HG03457 (cell line): ENCODE data around the gene ZNF77.
"Not testable (repeated sequence)": the region's sequence is repeated elsewhere in the genome, so short reads cannot be mapped to it uniquely, and the experiment has no call there.

ENCODE experiments used
- ATAC-seq: cut with Tn5 transposase; IDR thresholded peaks from one replicate; pipeline ENCODE4 v1.9.1; 2021; ENCODE audit warnings: moderate number of reproducible peaks; ENCODE audit not compliant: unreplicated experiment

Gene ZNF77

DNA sequence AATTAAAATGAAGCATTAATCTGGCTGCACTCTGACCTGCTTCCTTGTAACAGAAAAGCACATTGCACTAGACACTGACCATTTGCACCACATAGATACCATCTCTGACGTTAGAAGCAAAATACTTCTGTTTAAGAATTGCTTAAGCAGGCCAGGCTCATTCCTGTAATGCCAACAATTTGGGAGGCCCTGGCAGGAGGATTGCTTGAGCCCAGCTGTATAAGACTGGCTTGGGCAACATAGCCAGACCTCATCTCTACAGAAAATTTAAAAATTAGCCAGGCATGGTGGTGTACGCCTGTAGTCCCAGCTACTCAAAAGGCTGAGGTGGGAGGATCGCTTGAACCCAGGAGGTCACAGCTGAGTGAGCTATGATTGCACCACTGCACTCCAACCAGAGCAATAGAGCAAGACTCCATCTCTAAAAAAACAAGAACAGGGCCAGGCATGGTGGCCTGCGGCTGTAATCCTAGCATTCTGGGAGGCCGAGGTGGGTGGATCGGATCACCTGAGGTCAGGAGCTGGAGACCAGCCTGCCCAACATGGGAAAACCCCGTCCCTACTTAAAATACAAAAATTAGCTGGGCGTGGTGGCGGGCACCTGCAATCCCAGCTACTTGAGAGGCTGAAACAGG lies 25.5 kb upstream of the ZNF77 start:
- ATAC-seq = no peak

- no peak for ATAC-seq
Observed at GRCh38 chr19:2969104-2969504, 24.3 kb upstream of the ZNF77 start.

- ATAC-seq = no peak
Observed at GRCh38 chr19:2967972-2968371, 23.2 kb upstream of the ZNF77 start.

DNA sequence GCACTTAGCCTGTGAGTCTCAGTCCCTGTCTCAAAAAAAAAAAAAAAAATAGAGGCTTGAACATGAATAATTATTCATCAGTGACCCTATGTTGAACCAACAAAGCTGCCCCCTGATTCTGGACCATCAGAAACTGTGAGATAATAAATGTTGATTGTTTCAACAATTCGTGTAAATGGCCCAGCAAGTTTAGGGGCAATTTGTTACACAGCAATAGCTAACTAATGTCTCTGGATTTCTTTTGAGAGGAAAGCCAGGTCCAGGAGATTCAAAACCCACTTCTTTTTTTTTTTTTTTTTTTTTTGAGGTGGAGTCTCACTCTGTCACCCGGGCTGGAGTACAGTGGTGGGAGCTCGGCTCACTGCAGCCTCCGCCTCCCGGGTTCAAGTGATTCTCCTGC lies 20.1 kb upstream of the ZNF77 start:
- ATAC-seq = no peak

GRCh38 chr19:2963631-2964030 lies 18.9 kb upstream of the ZNF77 start:
- not testable (repeated sequence) for ATAC-seq

DNA sequence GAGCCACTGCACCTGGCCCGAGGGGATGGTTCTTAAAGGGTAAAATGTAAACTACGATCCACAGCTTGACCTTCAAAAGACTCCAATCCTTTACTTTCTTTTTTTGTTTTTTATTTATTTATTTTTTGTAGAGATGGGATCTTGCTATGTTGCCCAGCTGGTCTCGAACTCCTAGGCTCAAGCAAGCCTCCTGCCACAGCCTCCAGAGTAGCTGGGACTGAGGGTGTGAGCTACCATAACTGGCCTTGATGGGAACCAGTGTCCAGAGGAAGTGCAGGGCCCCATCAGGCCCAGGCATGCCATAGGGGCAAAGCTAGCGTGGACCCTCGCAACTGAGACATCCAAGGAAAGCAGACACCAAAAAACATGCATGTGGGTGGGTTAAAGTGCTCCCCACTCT lies 18.4 kb upstream of the ZNF77 start:
- no peak for ATAC-seq

GRCh38 chr19:2962018-2962670 lies 17.4 kb upstream of the ZNF77 start:
- ATAC-seq = no peak

- ATAC-seq = no peak
Observed at GRCh38 chr19:2960120-2960519, 15.3 kb upstream of the ZNF77 start.

- no peak for ATAC-seq
Observed at GRCh38 chr19:2957160-2957559, 12.4 kb upstream of the ZNF77 start.

- ATAC-seq = no peak
Observed at GRCh38 chr19:2952953-2953481, 8.2 kb upstream of the ZNF77 start.

GRCh38 chr19:2950286-2951124 lies 5.7 kb upstream of the ZNF77 start:
- ATAC-seq = peak; percentile 78

DNA sequence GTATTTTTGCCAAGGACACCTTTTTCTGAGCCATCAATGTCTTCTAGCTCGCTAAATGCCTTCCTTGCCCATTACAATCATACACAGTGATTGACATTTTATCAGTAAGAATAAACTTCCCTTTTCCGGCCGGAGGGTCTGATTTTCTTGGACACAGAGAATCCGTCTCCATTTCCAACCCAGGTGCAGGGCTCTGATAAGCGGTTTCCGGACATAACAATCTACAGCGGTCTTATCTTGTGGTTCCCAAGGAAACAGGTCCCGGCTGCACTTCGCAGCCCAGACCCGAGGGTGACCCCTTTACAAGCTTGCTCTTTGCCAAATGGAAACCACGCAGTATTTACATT lies 5.1 kb upstream of the ZNF77 start:
- peak; percentile 8 for ATAC-seq

DNA sequence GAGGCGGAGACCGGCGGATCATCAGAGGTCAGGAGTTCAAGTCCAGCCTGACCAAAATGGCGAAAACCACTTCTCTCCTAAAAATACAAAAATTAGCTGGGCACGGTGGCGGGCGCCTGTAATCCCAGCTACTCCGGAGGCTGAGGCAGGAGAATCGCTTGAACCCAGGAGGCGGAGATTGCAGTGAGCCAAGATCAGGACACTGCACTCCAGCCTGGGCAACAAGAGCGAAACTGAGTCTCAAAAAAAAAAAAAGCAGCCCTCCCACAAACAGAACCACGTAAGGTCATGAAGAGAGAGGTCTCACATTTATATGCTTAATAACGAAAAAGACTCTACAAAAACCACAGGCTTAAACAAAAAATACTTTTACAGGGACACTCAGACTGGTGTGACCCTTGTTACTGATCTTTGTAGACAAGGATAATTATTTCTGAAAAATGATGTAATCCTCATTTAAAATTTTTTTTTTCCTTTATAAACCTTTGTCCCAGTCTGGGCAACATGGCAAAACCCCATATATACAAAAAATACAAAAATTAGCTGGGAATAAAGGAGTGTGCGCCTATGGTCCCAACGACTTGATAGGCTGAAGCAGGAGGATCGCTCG lies 909 bp upstream of the ZNF77 start:
- no peak for ATAC-seq

- ATAC-seq = no peak
Observed at GRCh38 chr19:2944403-2944774, 382 bp downstream of the ZNF77 start.

DNA sequence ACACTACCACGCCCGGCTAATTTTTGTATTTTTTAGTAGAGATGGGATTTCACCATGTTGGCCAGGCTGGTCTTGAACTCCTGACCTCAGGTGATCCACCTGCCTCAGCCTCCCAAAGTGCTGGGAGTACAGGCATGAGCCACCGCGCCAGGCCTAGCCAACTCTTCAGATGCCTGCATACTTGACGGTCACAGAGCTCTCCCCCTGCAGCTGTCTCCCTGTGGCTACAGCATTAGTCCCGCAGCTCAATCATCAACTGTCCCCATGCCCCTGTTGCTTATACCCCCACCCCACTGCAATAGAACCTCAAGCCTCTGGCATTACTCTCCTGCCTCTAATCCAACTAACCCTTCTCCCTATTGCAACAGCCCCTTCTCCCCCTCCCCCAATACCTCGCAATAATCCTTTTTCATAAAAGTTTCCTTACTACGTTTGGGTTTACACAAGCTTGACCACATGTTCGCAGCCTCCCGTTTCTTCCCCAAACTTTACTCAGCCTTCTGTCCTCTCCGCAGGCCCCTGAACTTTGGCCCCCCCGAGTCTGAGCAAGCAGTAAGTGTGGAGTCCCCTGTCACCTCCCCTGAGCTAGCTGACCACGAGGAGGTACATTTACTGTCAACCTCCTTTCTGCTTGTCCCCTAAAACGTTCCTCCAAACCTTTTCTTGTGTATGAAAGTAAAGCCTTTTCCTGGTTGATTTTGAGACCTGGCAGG lies 1.7 kb downstream of the ZNF77 start:
- ATAC-seq = no peak

DNA sequence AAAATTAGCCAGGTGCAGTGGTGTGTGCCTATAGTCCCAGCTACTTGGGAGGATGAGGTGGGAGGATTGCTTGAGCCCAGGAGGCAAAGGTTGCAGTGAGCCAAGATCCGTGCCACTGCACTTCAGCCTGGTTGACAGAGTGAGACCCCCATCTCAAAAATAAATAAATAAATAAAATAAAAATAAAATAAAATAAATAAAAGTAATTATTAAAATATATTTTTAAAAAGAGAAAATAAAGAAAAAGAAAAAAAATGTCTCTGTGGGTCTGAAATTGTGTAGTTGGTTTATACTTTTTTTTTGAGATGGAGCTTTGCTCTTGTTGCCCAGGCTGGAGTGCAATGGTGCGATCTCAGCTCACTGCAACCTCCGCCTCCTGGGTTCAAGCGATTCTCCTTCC lies 8.9 kb downstream of the ZNF77 start:
- not testable (repeated sequence) for ATAC-seq

DNA sequence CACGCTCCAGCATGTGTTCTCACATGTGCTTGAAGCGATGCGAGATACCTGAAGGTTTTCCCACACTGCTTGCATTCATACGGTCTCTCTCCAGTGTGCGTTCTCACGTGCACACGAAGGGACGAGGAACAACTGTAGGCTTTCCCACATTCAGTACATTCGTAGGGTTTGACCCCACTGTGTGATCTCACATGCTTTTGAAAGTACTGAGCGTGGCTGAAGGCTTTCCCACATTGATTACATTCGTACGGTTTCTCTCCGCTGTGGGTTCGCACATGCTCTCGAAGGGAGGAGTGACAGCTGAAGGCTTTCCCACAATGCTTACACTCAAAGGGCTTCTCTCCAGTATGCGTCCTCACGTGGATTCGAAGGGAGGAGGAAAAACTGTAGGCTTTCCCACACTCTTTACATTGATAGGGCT lies 11.3 kb downstream of the ZNF77 start:
- ATAC-seq = no peak

DNA sequence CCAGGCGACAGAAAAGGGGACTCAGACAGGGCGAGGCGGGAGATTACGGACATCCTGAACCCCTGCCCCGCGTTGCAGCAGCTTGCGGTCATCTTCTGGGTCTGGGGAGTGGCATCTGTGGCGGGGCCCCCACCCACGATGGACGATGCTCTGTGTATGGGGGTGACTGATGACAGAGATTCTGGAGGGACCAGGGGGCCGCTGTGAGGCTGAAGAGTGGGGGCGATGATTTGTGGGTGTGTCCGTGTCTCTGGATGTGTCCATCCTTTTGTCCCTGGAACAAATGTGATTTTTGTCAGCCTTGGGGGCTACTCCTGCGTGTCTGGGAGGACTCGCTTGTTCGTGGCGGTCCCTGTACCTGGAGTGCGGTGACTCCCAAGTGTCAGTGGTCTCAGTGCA lies 17.7 kb downstream of the ZNF77 start:
- ATAC-seq = no peak

GRCh38 chr19:2926341-2927031 lies 18.3 kb downstream of the ZNF77 start:
- no peak for ATAC-seq

- no peak for ATAC-seq
Observed at GRCh38 chr19:2923510-2923909, 21.3 kb downstream of the ZNF77 start.
